Measurements from ENCODE around the gene KCNJ13. TPM values are rescaled to one million over a fixed set of nuclear protein-coding genes. Genes with fewer than 3 reads are reported as not detected.

Gene KCNJ13
- total RNA-seq = not detected

GRCh38 chr2:232776435-232776834, at the start of gene KCNJ13:
Gene KCNJ13 (minus strand): TSS chr2:232776565. CDS start chr2:232771362, 5,203 bp downstream.
- intact Hi-C loops (cut with DNase I; ENCODE audit: low total_unique reads) = no loop called here
- no peak within 1 kb of the TSS for H3K4me3 ChIP-seq
- peaks cover 0 to under 1% of the 10 kb centered on the region in 2 donors for H3K36me3 ChIP-seq
- TF ChIP-seq CTCF (IDR thresholded peaks at IDR 0.05 in 4 of 5, conservative IDR thresholded peaks at IDR 0.05 in 1 of 5) = no peak
- TF ChIP-seq POLR2A (IDR thresholded peaks at IDR 0.05) = no peak
- DNase-seq = no peak
- no peaks in the 10 kb centered on the region for H3K9me3 ChIP-seq
- peaks cover 6 to 9% of the 10 kb centered on the region in 2 donors for H3K4me1 ChIP-seq
- no peaks in the 10 kb centered on the region for H3K27me3 ChIP-seq
- in situ Hi-C loops (cut with MboI; ENCODE audit: low sequenced_read_pairs in 4 of 4) = no loop called here
- no peak for ATAC-seq
- no peak within 1 kb of the TSS for H3K27ac ChIP-seq

GRCh38 chr2:232817756-232818155, 41.4 kb upstream of the KCNJ13 start:
- no peak for DNase-seq
- Histone ChIP-seq H3K9me3 (no peaks in the 10 kb centered on the region), H3K4me1 (peaks cover 0 to 12% of the 10 kb centered on the region in 2 donors), H3K27ac (no peak overlapping the region), H3K27me3 (no peaks in the 10 kb centered on the region), H3K4me3 (no peak overlapping the region), H3K36me3 (peaks cover 0 to 68% of the 10 kb centered on the region in 2 donors)
- intact Hi-C loops (cut with DNase I; ENCODE audit: low total_unique reads) = no loop called here
- no peak for ATAC-seq
- TF ChIP-seq CTCF (IDR thresholded peaks at IDR 0.05 in 4 of 5, conservative IDR thresholded peaks at IDR 0.05 in 1 of 5) = no peak
- TF ChIP-seq POLR2A (IDR thresholded peaks at IDR 0.05) = no peak
- in situ Hi-C loops (cut with MboI; ENCODE audit: low sequenced_read_pairs in 4 of 4) = loop anchor here in 1 of 4 donors (25.0 kb wide), 1 partner anchor 205 kb away; no protein-coding TSS in a partner anchor

GRCh38 chr2:232816657-232817056, 40.3 kb upstream of the KCNJ13 start:
- intact Hi-C loops (cut with DNase I; ENCODE audit: low total_unique reads) (no loop called here), in situ Hi-C loops (cut with MboI; ENCODE audit: low sequenced_read_pairs in 4 of 4) (loop anchor here in 1 of 4 donors (25.0 kb wide), 1 partner anchor 204 kb away; no protein-coding TSS in a partner anchor)
- DNase-seq (peak in 1 of 2 donors; percentile 18), ATAC-seq (peak; percentile 94 to 99)
- peaks cover 0 to 75% of the 10 kb centered on the region in 2 donors for H3K36me3 ChIP-seq
- no peaks in the 10 kb centered on the region for H3K9me3 ChIP-seq
- no peak overlapping the region for H3K4me3 ChIP-seq
- peak overlapping the region in 3 of 4 donors; percentile 33 to 73 (median 60) for H3K27ac ChIP-seq
- peaks cover 0 to 12% of the 10 kb centered on the region in 2 donors for H3K4me1 ChIP-seq
- H3K27me3 ChIP-seq = no peaks in the 10 kb centered on the region
- TF ChIP-seq POLR2A (IDR thresholded peaks at IDR 0.05) (no peak), CTCF (IDR thresholded peaks at IDR 0.05 in 4 of 5, conservative IDR thresholded peaks at IDR 0.05 in 1 of 5) (no peak)

GRCh38 chr2:232815569-232815968, 39.2 kb upstream of the KCNJ13 start:
- Histone ChIP-seq H3K4me1 (peaks cover 0 to 12% of the 10 kb centered on the region in 2 donors), H3K27ac (peak overlapping the region in 2 of 4 donors; percentile 2), H3K9me3 (no peaks in the 10 kb centered on the region), H3K36me3 (peaks cover 0 to 79% of the 10 kb centered on the region in 2 donors), H3K4me3 (no peak overlapping the region), H3K27me3 (no peaks in the 10 kb centered on the region)
- intact Hi-C loops (cut with DNase I; ENCODE audit: low total_unique reads) (no loop called here), in situ Hi-C loops (cut with MboI; ENCODE audit: low sequenced_read_pairs in 4 of 4) (loop anchor here in 1 of 4 donors (25.0 kb wide), 1 partner anchor 203 kb away; no protein-coding TSS in a partner anchor)
- ATAC-seq = no peak
- DNase-seq = no peak
- TF ChIP-seq CTCF (IDR thresholded peaks at IDR 0.05 in 4 of 5, conservative IDR thresholded peaks at IDR 0.05 in 1 of 5) (no peak), POLR2A (IDR thresholded peaks at IDR 0.05) (no peak)

Measured in gastrocnemius medialis (tissue), 4 donors.